Neutrophil (primary cell): ENCODE results near the gene ETS1.
A peak's percentile ranks its signal among the peaks of the same experiment; 100 is the strongest.

Source experiments
- H3K27ac ChIP-seq: fragments of 200-600 bp; sonication (generic); 2 replicates; pipeline ENCODE4 v1.5.1; 2016; ENCODE audit warnings: mild to moderate bottlenecking, moderate library complexity
- H3K27me3 ChIP-seq: fragments of 200-600 bp; sonication (generic); 2 replicates; pipeline ENCODE4 v1.6.0; 2016; ENCODE audit warnings: mild to moderate bottlenecking
- H3K36me3 ChIP-seq: fragments of 200-600 bp; sonication (generic); 2 replicates; pipeline ENCODE4 v1.5.1; 2017
- H3K4me1 ChIP-seq, 2 experiments: fragments of 200-600 bp in 1 of 2; sonication (generic) in 1 of 2; 1 replicate in 1 of 2; 2 replicates in 1 of 2; pipeline versions ENCODE4 v1.5.1 to v1.6.1; 2013 to 2016; ENCODE audit warnings: low read depth in 1 of 2, low read length in 1 of 2, mild to moderate bottlenecking in 1 of 2, moderate library complexity in 1 of 2; ENCODE audit not compliant: control insufficient read depth in 1 of 2, insufficient read depth in 1 of 2
- H3K4me3 ChIP-seq, 2 experiments: fragments of 200-600 bp in 1 of 2; sonication (generic) in 1 of 2; 1 replicate in 1 of 2; 2 replicates in 1 of 2; pipeline ENCODE4 v1.5.1; 2013 to 2016; ENCODE audit warnings: low read depth in 1 of 2, low read length in 1 of 2, mild to moderate bottlenecking in 1 of 2, moderate library complexity in 1 of 2
- H3K9me3 ChIP-seq: fragments of 200-600 bp; sonication (generic); 2 replicates; pipeline ENCODE4 v1.5.1; 2016
- TF ChIP-seq, protein P1 (sequence below): fragments of 200-600 bp; sonication (generic); IDR thresholded peaks from 2 replicates; pipeline ENCODE4 v1.5.1; 2016; ENCODE audit warnings: antibody characterized with exemption

Gene ETS1

DNA sequence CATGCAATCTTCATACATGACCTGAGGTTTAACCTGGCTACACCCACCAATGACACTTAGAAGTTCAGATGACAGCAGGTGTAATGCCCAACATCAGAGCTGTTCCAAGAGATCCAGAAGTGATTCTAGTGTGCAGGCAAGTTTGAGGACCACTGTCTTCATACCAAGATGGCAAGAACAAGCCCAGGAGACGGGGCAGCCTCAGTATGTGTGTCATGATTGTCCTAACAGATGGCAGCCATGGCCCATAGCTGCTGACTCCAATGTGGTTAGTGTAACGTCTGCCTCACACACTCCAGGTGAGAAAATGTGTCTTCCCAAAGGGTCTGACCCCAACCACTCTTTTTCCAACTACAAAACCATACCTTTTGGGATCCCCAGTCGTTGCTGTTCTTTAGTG is 97.3 kb downstream of the ETS1 start:
- Histone ChIP-seq H3K27ac (no peak overlapping the region), H3K4me3 (no peak overlapping the region), H3K27me3 (no peaks in the 10 kb centered on the region), H3K4me1 (peaks cover 39 to 41% of the 10 kb centered on the region in 2 experiments), H3K36me3 (peaks cover 54% of the 10 kb centered on the region), H3K9me3 (no peaks in the 10 kb centered on the region)
- TF ChIP-seq, protein P1, sequence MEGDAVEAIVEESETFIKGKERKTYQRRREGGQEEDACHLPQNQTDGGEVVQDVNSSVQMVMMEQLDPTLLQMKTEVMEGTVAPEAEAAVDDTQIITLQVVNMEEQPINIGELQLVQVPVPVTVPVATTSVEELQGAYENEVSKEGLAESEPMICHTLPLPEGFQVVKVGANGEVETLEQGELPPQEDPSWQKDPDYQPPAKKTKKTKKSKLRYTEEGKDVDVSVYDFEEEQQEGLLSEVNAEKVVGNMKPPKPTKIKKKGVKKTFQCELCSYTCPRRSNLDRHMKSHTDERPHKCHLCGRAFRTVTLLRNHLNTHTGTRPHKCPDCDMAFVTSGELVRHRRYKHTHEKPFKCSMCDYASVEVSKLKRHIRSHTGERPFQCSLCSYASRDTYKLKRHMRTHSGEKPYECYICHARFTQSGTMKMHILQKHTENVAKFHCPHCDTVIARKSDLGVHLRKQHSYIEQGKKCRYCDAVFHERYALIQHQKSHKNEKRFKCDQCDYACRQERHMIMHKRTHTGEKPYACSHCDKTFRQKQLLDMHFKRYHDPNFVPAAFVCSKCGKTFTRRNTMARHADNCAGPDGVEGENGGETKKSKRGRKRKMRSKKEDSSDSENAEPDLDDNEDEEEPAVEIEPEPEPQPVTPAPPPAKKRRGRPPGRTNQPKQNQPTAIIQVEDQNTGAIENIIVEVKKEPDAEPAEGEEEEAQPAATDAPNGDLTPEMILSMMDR = no peak

DNA sequence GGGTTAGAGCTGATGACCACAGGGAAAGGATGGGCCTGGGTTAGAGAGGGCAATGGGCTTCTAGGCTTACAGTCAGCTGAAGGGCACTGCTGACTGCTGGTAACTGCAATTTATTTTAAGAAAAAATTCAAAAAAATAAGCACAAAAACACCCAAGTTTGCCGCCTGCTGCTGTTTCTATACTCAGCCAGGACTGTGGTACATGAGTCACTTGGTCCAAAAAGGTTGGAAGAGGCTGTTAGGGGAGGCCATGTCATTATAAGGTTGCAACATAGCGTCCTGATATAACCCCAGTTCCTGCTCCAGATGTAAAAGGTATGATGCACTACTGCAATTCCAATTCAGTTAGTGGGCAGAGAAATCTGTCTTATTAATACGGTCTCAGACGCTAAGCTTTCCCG is 98.9 kb downstream of the ETS1 start:
- no peak overlapping the region for H3K4me3 ChIP-seq
- H3K27ac ChIP-seq = peak overlapping the region; percentile 3
- TF ChIP-seq, protein P1 = no peak
- H3K27me3 ChIP-seq = no peaks in the 10 kb centered on the region
- H3K4me1 ChIP-seq = peaks cover 33 to 35% of the 10 kb centered on the region in 2 experiments
- H3K9me3 ChIP-seq = no peaks in the 10 kb centered on the region
- peaks cover 69% of the 10 kb centered on the region for H3K36me3 ChIP-seq

DNA sequence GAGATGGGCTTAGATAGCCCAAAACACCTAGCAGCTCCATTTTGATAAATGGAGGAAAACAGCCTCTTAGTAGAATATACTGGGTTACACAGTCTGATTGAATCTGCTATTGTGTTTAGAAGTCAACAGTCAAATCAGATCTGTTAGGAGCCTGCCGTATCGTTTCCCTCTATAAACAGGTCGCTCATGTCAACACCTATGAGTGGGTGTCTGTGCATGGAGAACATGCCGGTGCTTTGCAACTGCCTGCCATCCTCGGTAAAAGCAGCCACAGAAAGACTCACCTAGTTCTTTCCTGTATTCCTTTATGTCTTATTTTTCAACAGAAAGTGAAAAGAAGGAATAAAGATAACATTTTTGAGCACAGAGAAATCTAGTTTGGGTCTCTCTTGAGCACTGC is 99.4 kb downstream of the ETS1 start:
- Histone ChIP-seq H3K4me1 (peaks cover 33 to 35% of the 10 kb centered on the region in 2 experiments), H3K27ac (no peak overlapping the region), H3K4me3 (no peak overlapping the region), H3K9me3 (no peaks in the 10 kb centered on the region), H3K36me3 (peaks cover 70% of the 10 kb centered on the region), H3K27me3 (no peaks in the 10 kb centered on the region)
- TF ChIP-seq, protein P1 = no peak

DNA sequence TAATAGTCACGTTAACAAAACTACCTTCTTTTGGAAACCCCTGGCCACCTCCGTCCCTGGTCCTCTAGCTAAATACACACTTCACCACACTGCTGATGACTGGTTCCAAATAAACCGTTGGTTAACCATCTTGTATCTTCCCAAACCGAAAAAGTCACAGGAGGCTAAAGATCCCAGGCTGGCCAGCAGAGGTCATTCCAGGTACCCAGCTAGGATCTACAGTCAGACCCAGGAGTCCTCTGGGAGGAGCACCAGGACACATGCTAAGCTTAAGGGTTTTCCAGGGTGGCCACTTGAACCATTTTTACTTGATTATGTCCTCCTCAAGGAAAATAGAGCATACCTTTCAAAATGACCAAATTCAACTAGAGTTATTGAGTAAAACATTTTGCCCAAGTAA is 103.2 kb downstream of the ETS1 start:
- H3K4me1 ChIP-seq = peaks cover 38 to 39% of the 10 kb centered on the region in 2 experiments
- H3K9me3 ChIP-seq = no peaks in the 10 kb centered on the region
- H3K4me3 ChIP-seq = no peak overlapping the region
- H3K36me3 ChIP-seq = peaks cover 71% of the 10 kb centered on the region
- no peaks in the 10 kb centered on the region for H3K27me3 ChIP-seq
- peak overlapping the region; percentile 77 for H3K27ac ChIP-seq
- TF ChIP-seq, protein P1 = no peak

DNA sequence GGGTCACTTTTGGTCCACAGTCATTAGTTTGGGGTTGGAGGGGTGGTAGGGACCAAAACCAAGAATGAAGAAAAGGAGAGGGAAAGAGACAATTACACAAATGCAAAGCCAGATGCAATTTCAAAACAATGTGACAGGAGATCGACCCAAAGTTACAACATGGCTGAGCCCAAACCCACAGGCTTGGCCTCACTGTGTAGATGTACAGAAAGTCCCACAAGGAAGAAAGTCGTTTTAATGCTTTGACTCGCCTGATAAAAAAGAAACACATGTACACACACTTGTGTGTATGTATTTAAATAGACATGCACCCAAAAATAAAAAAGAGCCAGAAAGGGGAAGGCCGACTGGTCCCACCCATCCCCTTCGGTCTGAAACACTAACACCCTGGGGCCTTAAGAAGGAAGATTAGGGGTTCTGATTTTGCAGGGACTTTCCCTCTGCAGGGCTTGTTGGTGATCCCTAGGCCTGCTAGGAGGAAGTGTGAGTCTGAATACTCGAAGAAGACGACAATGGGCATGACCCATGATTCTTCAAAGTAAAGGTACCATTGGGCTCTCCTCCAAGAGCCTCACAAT is 104.1 kb downstream of the ETS1 start:
- peak overlapping the region; percentile 77 for H3K27ac ChIP-seq

More for the DNA sequence above, 104.1 kb downstream of the ETS1 start:
- Histone ChIP-seq H3K36me3 (peaks cover 71% of the 10 kb centered on the region), H3K9me3 (no peaks in the 10 kb centered on the region), H3K4me1 (peaks cover 38 to 39% of the 10 kb centered on the region in 2 experiments), H3K27me3 (no peaks in the 10 kb centered on the region), H3K4me3 (no peak overlapping the region)
- TF ChIP-seq, protein P1 = no peak
